WTC11 (cell line): Measurements from ENCODE around the gene COL25A1. TPM values are rescaled to one million over a fixed set of nuclear protein-coding genes. Genes with fewer than 3 reads are reported as not detected.

ENCODE experiments used
- ATAC-seq: fragments of 200-7000 bp; cut with Tn5 transposase; 2 replicates; pipeline ENCODE4 v1.10.0; 2021; ENCODE audit warnings: mild to moderate bottlenecking, moderate library complexity
- CTCF ChIA-PET: fragments of 300-600 bp; sonication (Branson Sonifier 250); formaldehyde crosslinking; loops from one replicate; lab custom pipeline; 2021; ENCODE audit warnings: antibody characterized with exemption; lab: Charles Lee
- POLR2A ChIA-PET: fragments of 350-600 bp; sonication (Branson Sonifier 250); formaldehyde crosslinking; loops from one replicate; lab custom pipeline; 2021; ENCODE audit warnings: antibody characterized with exemption; lab: Charles Lee
- DNase-seq: peaks from one replicate; pipeline ENCODE4 v3.0.0; 2021; ENCODE audit warnings: low spot score
- H3K27ac Mint-ChIP-seq: 2 replicates; pipeline ENCODE4 v1.8.0; 2021; ENCODE audit warnings: mixed read lengths
- H3K27me3 Mint-ChIP-seq: 2 replicates; pipeline ENCODE4 v1.8.0; 2021; ENCODE audit warnings: low read depth, mild to moderate bottlenecking, moderate library complexity, mixed read lengths
- H3K36me3 Mint-ChIP-seq: 2 replicates; pipeline ENCODE4 v1.8.0; 2021; ENCODE audit warnings: mixed read lengths
- H3K4me1 Mint-ChIP-seq: 2 replicates; pipeline ENCODE4 v1.8.0; 2022; ENCODE audit warnings: mixed read lengths
- H3K4me3 Mint-ChIP-seq: 2 replicates; pipeline ENCODE4 v1.8.0; 2021; ENCODE audit warnings: mild to moderate bottlenecking, moderate library complexity, mixed read lengths
- H3K9me3 Mint-ChIP-seq: 2 replicates; pipeline ENCODE4 v1.8.0; 2021; ENCODE audit warnings: mixed read lengths
- FOXJ3 ChIP-seq: sonication (generic); formaldehyde crosslinking; IDR thresholded peaks from 2 replicates; pipeline ENCODE4 v1.9.0; 2021; ENCODE audit warnings: missing genetic modification reagents, mild to moderate bottlenecking, borderline replicate concordance
- FOXP1 ChIP-seq: sonication (generic); formaldehyde crosslinking; IDR thresholded peaks from 2 replicates; pipeline ENCODE4 v1.8.0; 2022; ENCODE audit warnings: missing genetic modification reagents, mild to moderate bottlenecking, moderate library complexity, borderline replicate concordance
- GABPB1 ChIP-seq: sonication (generic); formaldehyde crosslinking; IDR thresholded peaks from 2 replicates; pipeline ENCODE4 v1.8.1; 2023; ENCODE audit warnings: mild to moderate bottlenecking, missing genetic modification reagents
- IRF2 ChIP-seq: sonication (generic); formaldehyde crosslinking; IDR thresholded peaks from 2 replicates; pipeline ENCODE4 v1.8.0; 2022; ENCODE audit warnings: low read depth, missing genetic modification reagents, borderline replicate concordance
- JUN ChIP-seq: sonication (generic); formaldehyde crosslinking; IDR thresholded peaks from 2 replicates; pipeline ENCODE4 v1.8.0; 2023; ENCODE audit warnings: mild to moderate bottlenecking, missing genetic modification reagents
- NFYB ChIP-seq: sonication (generic); formaldehyde crosslinking; conservative IDR thresholded peaks from 2 replicates; pipeline ENCODE4 v1.8.0; 2022; ENCODE audit warnings: low read depth, missing genetic modification reagents
- NR2C2 ChIP-seq: sonication (generic); formaldehyde crosslinking; IDR thresholded peaks from 2 replicates; pipeline ENCODE4 v1.8.0; 2022; ENCODE audit warnings: mild to moderate bottlenecking, missing genetic modification reagents
- PRRX2 ChIP-seq: fragments of 250-450 bp; sonication (Bioruptor Pico); IDR thresholded peaks from 2 replicates; pipeline ENCODE4 v1.8.0; 2021; ENCODE audit warnings: mild to moderate bottlenecking
- RORB ChIP-seq: fragments of 250-450 bp; sonication (Bioruptor Pico); IDR thresholded peaks from 2 replicates; pipeline ENCODE4 v1.9.0; 2021; ENCODE audit warnings: mild to moderate bottlenecking
- TEAD1 ChIP-seq: sonication (generic); formaldehyde crosslinking; IDR thresholded peaks from 2 replicates; pipeline ENCODE4 v1.8.0; 2022; ENCODE audit warnings: mild to moderate bottlenecking, missing genetic modification reagents
- TEAD4 ChIP-seq: sonication (generic); formaldehyde crosslinking; IDR thresholded peaks from 2 replicates; pipeline ENCODE4 v1.8.0; 2022; ENCODE audit warnings: mild to moderate bottlenecking, missing genetic modification reagents
- TP53 ChIP-seq: sonication (generic); formaldehyde crosslinking; IDR thresholded peaks from 2 replicates; pipeline ENCODE4 v1.8.1; 2023; ENCODE audit warnings: mild to moderate bottlenecking, missing genetic modification reagents
- ZNF121 ChIP-seq: sonication (generic); formaldehyde crosslinking; IDR thresholded peaks from 2 replicates; pipeline ENCODE4 v1.8.0; 2023; ENCODE audit warnings: missing genetic modification reagents
- ZNF317 ChIP-seq: sonication (generic); formaldehyde crosslinking; IDR thresholded peaks from 2 replicates; pipeline ENCODE4 v1.8.1; 2023; ENCODE audit warnings: low read depth, mild to moderate bottlenecking, moderate library complexity, missing genetic modification reagents, borderline replicate concordance
- total RNA-seq: library from RNA; stranded (reverse); gene quantifications from 3 replicates; pipeline ENCODE4 v1.2.3, GENCODE V29; 2021
- TF ChIP-seq, protein P1 (sequence below): sonication (generic); formaldehyde crosslinking; IDR thresholded peaks from 2 replicates; pipeline ENCODE4 v1.8.1; 2023; ENCODE audit warnings: mild to moderate bottlenecking, missing genetic modification reagents, borderline replicate concordance
- TF ChIP-seq, protein P2 (sequence below): fragments of 250-450 bp; sonication (Bioruptor Pico); IDR thresholded peaks from 2 replicates; pipeline ENCODE4 v1.8.0; 2021; ENCODE audit warnings: mild to moderate bottlenecking
- TF ChIP-seq, protein P3 (sequence below): sonication (generic); formaldehyde crosslinking; IDR thresholded peaks from 2 replicates; pipeline ENCODE4 v1.8.0; 2022; ENCODE audit warnings: mild to moderate bottlenecking, missing genetic modification reagents
- TF ChIP-seq, protein P4 (sequence below): fragments of 250-450 bp; sonication (Bioruptor Pico); IDR thresholded peaks from 2 replicates; pipeline ENCODE4 v1.9.0; 2021; ENCODE audit warnings: mild to moderate bottlenecking
- TF ChIP-seq, protein P5 (sequence below): sonication (generic); formaldehyde crosslinking; IDR thresholded peaks from 2 replicates; pipeline ENCODE4 v1.8.1; 2023; ENCODE audit warnings: mild to moderate bottlenecking, moderate library complexity, missing genetic modification reagents
- TF ChIP-seq, protein P6 (sequence below): sonication (generic); formaldehyde crosslinking; IDR thresholded peaks from 2 replicates; pipeline ENCODE4 v1.8.0; 2023; ENCODE audit warnings: mild to moderate bottlenecking, missing genetic modification reagents
- TF ChIP-seq, protein P7 (sequence below): fragments of 250-450 bp; sonication (Bioruptor Pico); IDR thresholded peaks from 2 replicates; pipeline ENCODE4 v1.9.0; 2021; ENCODE audit warnings: moderate library complexity, mild to moderate bottlenecking, inconsistent platforms, borderline replicate concordance

Gene COL25A1
- total RNA-seq, 1 experiment from 2014 or later = 6.6 TPM

DNA sequence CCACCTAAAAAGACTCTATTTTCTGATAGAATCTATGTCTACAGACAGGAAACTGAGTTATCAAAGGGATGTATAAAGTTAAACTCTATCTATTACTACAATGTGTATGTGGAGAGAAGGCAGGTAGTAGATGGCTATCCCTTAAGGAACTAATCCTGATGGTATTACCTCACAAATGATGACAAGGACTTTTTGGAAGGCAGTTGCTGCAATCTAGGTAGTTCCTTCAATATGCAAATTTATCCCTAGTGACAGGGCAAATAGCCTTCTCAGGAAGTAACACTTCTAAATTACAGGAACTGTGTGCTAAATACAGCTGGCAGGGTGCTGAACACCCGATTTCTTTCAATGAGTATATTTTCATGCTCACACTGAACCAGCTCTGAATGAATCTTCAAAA is 177.4 kb downstream of the COL25A1 start:
- Mint-ChIP-seq H3K27ac (no peak overlapping the region), H3K9me3 (no peaks in the 10 kb centered on the region), H3K36me3 (no peaks in the 10 kb centered on the region), H3K27me3 (no peaks in the 10 kb centered on the region), H3K4me1 (peaks cover 19% of the 10 kb centered on the region), H3K4me3 (no peak overlapping the region)
- ChIA-PET CTCF (interaction anchor here (1.3 kb wide), 1 partner anchor 168 kb away, joined by 5 read pairs; no protein-coding TSS in a partner anchor), POLR2A (no interaction called here)
- DNase-seq (no peak), ATAC-seq (peak; percentile 67)
- no peak for TF ChIP-seq TP53 (CRISPR knock-in tag)
- no peak for TF ChIP-seq TEAD1 (CRISPR knock-in tag)
- TF ChIP-seq FOXP1 (CRISPR knock-in tag) = no peak
- TF ChIP-seq GABPB1 = no peak
- no peak for TF ChIP-seq NFYB (CRISPR knock-in tag)
- TF ChIP-seq, protein P1, sequence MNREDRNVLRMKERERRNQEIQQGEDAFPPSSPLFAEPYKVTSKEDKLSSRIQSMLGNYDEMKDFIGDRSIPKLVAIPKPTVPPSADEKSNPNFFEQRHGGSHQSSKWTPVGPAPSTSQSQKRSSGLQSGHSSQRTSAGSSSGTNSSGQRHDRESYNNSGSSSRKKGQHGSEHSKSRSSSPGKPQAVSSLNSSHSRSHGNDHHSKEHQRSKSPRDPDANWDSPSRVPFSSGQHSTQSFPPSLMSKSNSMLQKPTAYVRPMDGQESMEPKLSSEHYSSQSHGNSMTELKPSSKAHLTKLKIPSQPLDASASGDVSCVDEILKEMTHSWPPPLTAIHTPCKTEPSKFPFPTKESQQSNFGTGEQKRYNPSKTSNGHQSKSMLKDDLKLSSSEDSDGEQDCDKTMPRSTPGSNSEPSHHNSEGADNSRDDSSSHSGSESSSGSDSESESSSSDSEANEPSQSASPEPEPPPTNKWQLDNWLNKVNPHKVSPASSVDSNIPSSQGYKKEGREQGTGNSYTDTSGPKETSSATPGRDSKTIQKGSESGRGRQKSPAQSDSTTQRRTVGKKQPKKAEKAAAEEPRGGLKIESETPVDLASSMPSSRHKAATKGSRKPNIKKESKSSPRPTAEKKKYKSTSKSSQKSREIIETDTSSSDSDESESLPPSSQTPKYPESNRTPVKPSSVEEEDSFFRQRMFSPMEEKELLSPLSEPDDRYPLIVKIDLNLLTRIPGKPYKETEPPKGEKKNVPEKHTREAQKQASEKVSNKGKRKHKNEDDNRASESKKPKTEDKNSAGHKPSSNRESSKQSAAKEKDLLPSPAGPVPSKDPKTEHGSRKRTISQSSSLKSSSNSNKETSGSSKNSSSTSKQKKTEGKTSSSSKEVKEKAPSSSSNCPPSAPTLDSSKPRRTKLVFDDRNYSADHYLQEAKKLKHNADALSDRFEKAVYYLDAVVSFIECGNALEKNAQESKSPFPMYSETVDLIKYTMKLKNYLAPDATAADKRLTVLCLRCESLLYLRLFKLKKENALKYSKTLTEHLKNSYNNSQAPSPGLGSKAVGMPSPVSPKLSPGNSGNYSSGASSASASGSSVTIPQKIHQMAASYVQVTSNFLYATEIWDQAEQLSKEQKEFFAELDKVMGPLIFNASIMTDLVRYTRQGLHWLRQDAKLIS (CRISPR knock-in tag) = no peak
- no peak for TF ChIP-seq ZNF121
- TF ChIP-seq, protein P2, sequence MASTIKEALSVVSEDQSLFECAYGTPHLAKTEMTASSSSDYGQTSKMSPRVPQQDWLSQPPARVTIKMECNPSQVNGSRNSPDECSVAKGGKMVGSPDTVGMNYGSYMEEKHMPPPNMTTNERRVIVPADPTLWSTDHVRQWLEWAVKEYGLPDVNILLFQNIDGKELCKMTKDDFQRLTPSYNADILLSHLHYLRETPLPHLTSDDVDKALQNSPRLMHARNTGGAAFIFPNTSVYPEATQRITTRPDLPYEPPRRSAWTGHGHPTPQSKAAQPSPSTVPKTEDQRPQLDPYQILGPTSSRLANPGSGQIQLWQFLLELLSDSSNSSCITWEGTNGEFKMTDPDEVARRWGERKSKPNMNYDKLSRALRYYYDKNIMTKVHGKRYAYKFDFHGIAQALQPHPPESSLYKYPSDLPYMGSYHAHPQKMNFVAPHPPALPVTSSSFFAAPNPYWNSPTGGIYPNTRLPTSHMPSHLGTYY (CRISPR knock-in tag) = no peak
- no peak for TF ChIP-seq RORB (CRISPR knock-in tag)
- TF ChIP-seq, protein P3, sequence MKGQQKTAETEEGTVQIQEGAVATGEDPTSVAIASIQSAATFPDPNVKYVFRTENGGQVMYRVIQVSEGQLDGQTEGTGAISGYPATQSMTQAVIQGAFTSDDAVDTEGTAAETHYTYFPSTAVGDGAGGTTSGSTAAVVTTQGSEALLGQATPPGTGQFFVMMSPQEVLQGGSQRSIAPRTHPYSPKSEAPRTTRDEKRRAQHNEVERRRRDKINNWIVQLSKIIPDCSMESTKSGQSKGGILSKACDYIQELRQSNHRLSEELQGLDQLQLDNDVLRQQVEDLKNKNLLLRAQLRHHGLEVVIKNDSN (CRISPR knock-in tag) = no peak
- TF ChIP-seq, protein P4, sequence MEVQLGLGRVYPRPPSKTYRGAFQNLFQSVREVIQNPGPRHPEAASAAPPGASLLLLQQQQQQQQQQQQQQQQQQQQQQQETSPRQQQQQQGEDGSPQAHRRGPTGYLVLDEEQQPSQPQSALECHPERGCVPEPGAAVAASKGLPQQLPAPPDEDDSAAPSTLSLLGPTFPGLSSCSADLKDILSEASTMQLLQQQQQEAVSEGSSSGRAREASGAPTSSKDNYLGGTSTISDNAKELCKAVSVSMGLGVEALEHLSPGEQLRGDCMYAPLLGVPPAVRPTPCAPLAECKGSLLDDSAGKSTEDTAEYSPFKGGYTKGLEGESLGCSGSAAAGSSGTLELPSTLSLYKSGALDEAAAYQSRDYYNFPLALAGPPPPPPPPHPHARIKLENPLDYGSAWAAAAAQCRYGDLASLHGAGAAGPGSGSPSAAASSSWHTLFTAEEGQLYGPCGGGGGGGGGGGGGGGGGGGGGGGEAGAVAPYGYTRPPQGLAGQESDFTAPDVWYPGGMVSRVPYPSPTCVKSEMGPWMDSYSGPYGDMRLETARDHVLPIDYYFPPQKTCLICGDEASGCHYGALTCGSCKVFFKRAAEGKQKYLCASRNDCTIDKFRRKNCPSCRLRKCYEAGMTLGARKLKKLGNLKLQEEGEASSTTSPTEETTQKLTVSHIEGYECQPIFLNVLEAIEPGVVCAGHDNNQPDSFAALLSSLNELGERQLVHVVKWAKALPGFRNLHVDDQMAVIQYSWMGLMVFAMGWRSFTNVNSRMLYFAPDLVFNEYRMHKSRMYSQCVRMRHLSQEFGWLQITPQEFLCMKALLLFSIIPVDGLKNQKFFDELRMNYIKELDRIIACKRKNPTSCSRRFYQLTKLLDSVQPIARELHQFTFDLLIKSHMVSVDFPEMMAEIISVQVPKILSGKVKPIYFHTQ = no peak
- TF ChIP-seq, protein P5, sequence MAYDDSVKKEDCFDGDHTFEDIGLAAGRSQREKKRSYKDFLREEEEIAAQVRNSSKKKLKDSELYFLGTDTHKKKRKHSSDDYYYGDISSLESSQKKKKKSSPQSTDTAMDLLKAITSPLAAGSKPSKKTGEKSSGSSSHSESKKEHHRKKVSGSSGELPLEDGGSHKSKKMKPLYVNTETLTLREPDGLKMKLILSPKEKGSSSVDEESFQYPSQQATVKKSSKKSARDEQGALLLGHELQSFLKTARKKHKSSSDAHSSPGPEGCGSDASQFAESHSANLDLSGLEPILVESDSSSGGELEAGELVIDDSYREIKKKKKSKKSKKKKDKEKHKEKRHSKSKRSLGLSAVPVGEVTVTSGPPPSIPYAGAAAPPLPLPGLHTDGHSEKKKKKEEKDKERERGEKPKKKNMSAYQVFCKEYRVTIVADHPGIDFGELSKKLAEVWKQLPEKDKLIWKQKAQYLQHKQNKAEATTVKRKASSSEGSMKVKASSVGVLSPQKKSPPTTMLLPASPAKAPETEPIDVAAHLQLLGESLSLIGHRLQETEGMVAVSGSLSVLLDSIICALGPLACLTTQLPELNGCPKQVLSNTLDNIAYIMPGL (CRISPR knock-in tag) = no peak
- no peak for TF ChIP-seq TEAD4
- no peak for TF ChIP-seq NR2C2 (CRISPR knock-in tag)
- no peak for TF ChIP-seq FOXJ3 (CRISPR knock-in tag)
- TF ChIP-seq ZNF317 (CRISPR knock-in tag) = no peak
- no peak for TF ChIP-seq PRRX2

DNA sequence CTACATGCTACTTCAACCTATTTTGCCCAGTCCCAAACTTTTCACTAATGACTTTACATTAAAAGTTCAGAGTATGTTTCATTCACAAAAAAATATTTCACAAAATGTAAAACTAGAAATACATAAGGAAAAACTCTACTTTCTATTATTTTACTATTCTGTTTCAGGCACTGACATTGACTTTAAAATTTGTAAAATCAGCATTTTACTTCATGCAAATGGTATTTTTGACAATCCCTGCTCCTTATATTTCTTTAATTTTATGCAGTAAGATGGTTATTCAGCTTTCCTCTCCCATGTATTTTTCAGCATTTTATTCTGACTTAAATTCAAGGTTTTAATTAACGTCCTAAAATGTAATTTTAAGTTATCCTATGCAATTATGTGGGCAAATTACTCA is 178.5 kb downstream of the COL25A1 start:
- Mint-ChIP-seq H3K4me3 (no peak overlapping the region), H3K9me3 (no peaks in the 10 kb centered on the region), H3K36me3 (no peaks in the 10 kb centered on the region), H3K4me1 (peaks cover 19% of the 10 kb centered on the region), H3K27ac (no peak overlapping the region), H3K27me3 (no peaks in the 10 kb centered on the region)
- ATAC-seq = no peak
- ChIA-PET CTCF (no interaction called here), POLR2A (no interaction called here)
- no peak for DNase-seq
- TF ChIP-seq JUN (CRISPR knock-in tag) (no peak), ZNF317 (CRISPR knock-in tag) (no peak), ZNF121 (no peak), IRF2 (no peak)
- TF ChIP-seq, protein P6, sequence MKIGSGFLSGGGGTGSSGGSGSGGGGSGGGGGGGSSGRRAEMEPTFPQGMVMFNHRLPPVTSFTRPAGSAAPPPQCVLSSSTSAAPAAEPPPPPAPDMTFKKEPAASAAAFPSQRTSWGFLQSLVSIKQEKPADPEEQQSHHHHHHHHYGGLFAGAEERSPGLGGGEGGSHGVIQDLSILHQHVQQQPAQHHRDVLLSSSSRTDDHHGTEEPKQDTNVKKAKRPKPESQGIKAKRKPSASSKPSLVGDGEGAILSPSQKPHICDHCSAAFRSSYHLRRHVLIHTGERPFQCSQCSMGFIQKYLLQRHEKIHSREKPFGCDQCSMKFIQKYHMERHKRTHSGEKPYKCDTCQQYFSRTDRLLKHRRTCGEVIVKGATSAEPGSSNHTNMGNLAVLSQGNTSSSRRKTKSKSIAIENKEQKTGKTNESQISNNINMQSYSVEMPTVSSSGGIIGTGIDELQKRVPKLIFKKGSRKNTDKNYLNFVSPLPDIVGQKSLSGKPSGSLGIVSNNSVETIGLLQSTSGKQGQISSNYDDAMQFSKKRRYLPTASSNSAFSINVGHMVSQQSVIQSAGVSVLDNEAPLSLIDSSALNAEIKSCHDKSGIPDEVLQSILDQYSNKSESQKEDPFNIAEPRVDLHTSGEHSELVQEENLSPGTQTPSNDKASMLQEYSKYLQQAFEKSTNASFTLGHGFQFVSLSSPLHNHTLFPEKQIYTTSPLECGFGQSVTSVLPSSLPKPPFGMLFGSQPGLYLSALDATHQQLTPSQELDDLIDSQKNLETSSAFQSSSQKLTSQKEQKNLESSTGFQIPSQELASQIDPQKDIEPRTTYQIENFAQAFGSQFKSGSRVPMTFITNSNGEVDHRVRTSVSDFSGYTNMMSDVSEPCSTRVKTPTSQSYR (CRISPR knock-in tag) = no peak
- TF ChIP-seq, protein P7, sequence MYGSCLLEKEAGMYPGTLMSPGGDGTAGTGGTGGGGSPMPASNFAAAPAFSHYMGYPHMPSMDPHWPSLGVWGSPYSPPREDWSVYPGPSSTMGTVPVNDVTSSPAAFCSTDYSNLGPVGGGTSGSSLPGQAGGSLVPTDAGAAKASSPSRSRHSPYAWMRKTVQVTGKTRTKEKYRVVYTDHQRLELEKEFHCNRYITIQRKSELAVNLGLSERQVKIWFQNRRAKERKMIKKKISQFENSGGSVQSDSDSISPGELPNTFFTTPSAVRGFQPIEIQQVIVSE (CRISPR knock-in tag) = no peak
